Measurements from ENCODE around the gene TRMT44.

DNA sequence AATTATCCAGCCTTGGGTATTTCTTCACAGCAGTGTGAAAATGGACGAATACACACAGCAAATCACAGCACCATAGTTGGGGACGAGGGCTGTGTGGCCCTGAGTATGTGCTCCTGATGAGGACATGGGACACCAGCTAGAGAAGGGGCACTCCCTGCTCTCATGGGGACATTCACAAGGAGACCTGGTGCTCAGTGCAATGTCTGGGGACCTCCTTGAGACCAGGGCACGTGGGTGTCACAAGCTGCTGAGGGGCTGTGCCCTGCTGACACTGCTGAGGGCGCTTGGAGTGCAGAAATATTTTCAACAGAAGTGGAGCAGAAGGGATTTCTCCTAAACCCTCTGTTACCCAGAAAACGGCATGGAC lies 65.4 kb downstream of the TRMT44 start:
- TF ChIP-seq, protein P1, sequence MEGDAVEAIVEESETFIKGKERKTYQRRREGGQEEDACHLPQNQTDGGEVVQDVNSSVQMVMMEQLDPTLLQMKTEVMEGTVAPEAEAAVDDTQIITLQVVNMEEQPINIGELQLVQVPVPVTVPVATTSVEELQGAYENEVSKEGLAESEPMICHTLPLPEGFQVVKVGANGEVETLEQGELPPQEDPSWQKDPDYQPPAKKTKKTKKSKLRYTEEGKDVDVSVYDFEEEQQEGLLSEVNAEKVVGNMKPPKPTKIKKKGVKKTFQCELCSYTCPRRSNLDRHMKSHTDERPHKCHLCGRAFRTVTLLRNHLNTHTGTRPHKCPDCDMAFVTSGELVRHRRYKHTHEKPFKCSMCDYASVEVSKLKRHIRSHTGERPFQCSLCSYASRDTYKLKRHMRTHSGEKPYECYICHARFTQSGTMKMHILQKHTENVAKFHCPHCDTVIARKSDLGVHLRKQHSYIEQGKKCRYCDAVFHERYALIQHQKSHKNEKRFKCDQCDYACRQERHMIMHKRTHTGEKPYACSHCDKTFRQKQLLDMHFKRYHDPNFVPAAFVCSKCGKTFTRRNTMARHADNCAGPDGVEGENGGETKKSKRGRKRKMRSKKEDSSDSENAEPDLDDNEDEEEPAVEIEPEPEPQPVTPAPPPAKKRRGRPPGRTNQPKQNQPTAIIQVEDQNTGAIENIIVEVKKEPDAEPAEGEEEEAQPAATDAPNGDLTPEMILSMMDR (optimal IDR thresholded peaks at IDR 0.05 in 1 of 3, IDR thresholded peaks at IDR 0.05 in 1 of 3, conservative IDR thresholded peaks at IDR 0.05 in 1 of 3; ENCODE audit: extremely low read depth in 1 of 3, insufficient read depth in 2 of 3, low read length in 3 of 3), result no peak
- TF ChIP-seq EZH2 (IDR thresholded peaks at IDR 0.05; ENCODE audit: low read length), result no peak
